Naive thymus-derived CD8-positive, alpha-beta T cell (primary cell): ENCODE results near the gene AFF4. TPM values are rescaled to one million over a fixed set of nuclear protein-coding genes. Genes with fewer than 3 reads are reported as not detected.

Experiments used
- ATAC-seq, 2 donors: fragments of 150-1000 bp; cut with Tn5 transposase in 1 of 2; sonication (Bioruptor Pico), chemical (Tn5 transposase) in 1 of 2; 1 replicate in 1 of 2; 2 replicates in 1 of 2; pipeline ENCODE4 v1.10.0; 2021; ENCODE audit warnings: mild to moderate bottlenecking in 2 of 2, moderate library complexity in 2 of 2
- POLR2A ChIA-PET: fragments of 350-600 bp; sonication (Branson Sonifier 250); formaldehyde crosslinking; loops from one replicate; lab custom pipeline; 2021; ENCODE audit warnings: antibody characterized with exemption; lab: Charles Lee
- DNase-seq, 10 donors: peaks; one replicate each; pipeline versions ENCODE4 v3.0.0 to v3.0.0-alpha.2; 2020 to 2022
- H3K27ac Mint-ChIP-seq, 10 donors: one replicate each; pipeline ENCODE4 v1.8.0; 2020 to 2022; ENCODE audit warnings: mild to moderate bottlenecking in 10 of 10, mixed read lengths in 10 of 10, moderate library complexity in 4 of 10, inconsistent platforms in 1 of 10
- H3K27me3 Mint-ChIP-seq, 5 donors: one replicate each; pipeline ENCODE4 v1.8.0; 2021 to 2022; ENCODE audit warnings: mixed read lengths in 5 of 5
- H3K36me3 Mint-ChIP-seq, 3 donors: one replicate each; pipeline ENCODE4 v1.8.0; 2020 to 2022; ENCODE audit warnings: mixed read lengths in 3 of 3, mild to moderate bottlenecking in 2 of 3, inconsistent platforms in 1 of 3
- H3K4me1 Mint-ChIP-seq, 4 donors: one replicate each; pipeline ENCODE4 v1.8.0; 2021 to 2022; ENCODE audit warnings: mixed read lengths in 4 of 4
- H3K4me3 Mint-ChIP-seq, 10 donors: one replicate each; pipeline ENCODE4 v1.8.0; 2020 to 2022; ENCODE audit warnings: mild to moderate bottlenecking in 10 of 10, mixed read lengths in 10 of 10, moderate library complexity in 6 of 10, inconsistent platforms in 1 of 10
- H3K9me3 Mint-ChIP-seq, 9 donors: one replicate each; pipeline ENCODE4 v1.8.0; 2020 to 2022; ENCODE audit warnings: mixed read lengths in 9 of 9, mild to moderate bottlenecking in 3 of 9, inconsistent platforms in 1 of 9, moderate library complexity in 1 of 9
- polyA plus RNA-seq, 3 donors: library from polyadenylated mRNA; unstranded; fragments of 300-500 nt; fragmentation: Illumina TruSeq; gene quantifications; one replicate each; pipeline ENCODE4 v1.2.3, GENCODE V29; 2021
- total RNA-seq, 8 experiments: library from RNA in 2 of 8; stranded (reverse) in 2 of 8; gene quantifications; one replicate each; pipeline ENCODE4 v1.2.3 and lab custom pipeline; 2021 to 2026

AFF4 gene
- total and polyA plus RNA-seq, 5 experiments from 2014 or later: 16.5 to 74.4 (median 20.9) TPM

DNA sequence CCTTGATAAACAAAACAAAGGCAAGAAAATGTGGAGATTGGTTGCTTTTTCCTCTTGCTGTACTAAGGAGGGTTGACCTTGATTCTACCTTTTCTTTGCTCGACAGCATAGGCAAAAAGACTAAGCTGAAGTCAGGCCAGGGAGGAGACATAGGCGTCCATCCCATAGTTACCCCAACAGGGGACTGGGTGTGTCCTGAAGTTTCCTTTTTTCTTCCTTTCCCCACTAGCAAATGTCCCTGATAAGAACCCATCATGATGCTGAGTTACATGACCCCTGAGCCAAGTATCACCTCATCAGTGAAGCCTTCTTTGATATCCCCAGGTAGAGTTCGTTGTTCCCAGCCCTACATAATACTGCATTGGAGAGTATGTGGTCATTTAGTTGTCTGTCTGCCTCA is 123.1 kb downstream of the AFF4 start:
- Mint-ChIP-seq H3K27ac (no peak overlapping the region), H3K4me1 (peaks cover 0 to 4% (median 0%) of the 10 kb centered on the region in 4 donors), H3K9me3 (no peaks in the 10 kb centered on the region), H3K36me3 (no peaks in the 10 kb centered on the region), H3K4me3 (no peak overlapping the region), H3K27me3 (peaks cover 0 to 2% (median 0%) of the 10 kb centered on the region in 5 donors)
- DNase-seq (no peak), ATAC-seq (no peak)
- POLR2A ChIA-PET: no interaction called here

GRCh38 chr5:132839426-132840301 is 123.8 kb downstream of the AFF4 start:
- H3K27me3 Mint-ChIP-seq: peaks cover 0 to 2% (median 0%) of the 10 kb centered on the region in 5 donors
- H3K4me3 Mint-ChIP-seq: no peak overlapping the region
- ATAC-seq: no peak
- peaks cover 0 to 4% (median 0%) of the 10 kb centered on the region in 4 donors for H3K4me1 Mint-ChIP-seq
- POLR2A ChIA-PET: no interaction called here
- DNase-seq: no peak
- no peaks in the 10 kb centered on the region for H3K36me3 Mint-ChIP-seq
- no peaks in the 10 kb centered on the region for H3K9me3 Mint-ChIP-seq
- no peak overlapping the region for H3K27ac Mint-ChIP-seq

DNA sequence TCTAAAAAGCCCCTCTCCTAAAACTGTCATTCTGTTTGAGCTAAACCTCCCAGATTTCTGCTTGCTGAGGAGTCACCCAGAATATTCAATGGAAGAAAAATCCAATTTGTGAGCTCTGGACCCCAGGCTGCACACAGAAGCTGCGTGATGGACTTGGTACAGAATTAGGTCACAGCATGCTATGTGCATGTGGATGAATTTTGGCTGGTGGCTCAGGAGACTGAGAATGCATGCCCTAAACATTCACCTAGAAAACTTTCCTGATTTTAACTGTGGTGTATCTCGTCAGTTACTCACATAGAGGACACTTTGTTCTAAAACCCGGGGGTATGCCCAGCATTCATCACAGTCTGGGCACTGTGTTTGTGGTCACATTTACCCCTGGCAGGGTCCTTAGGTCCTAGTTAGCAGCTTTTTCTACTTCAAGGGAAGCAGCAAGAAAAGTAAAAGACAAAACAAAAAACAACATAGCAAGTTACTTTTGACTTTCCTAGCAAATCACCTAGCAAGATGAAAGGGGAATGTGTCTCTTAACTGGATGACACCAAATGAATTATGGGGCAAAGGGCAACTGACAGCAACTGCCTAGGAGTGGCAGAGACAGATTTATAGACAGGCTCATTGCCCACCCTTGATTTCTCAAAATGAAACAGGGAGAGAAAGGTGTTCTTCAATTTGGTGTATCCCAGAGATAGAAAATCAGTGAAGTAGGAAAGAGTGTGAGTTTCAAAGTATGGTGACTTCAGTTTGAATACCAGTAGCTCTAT is 124.7 kb downstream of the AFF4 start:
- ATAC-seq (no peak), DNase-seq (no peak)
- Mint-ChIP-seq H3K36me3 (no peaks in the 10 kb centered on the region), H3K9me3 (no peaks in the 10 kb centered on the region), H3K27me3 (peaks cover 0 to 7% (median 0%) of the 10 kb centered on the region in 5 donors), H3K4me3 (no peak overlapping the region), H3K4me1 (peaks cover 0 to 4% (median 0%) of the 10 kb centered on the region in 4 donors), H3K27ac (no peak overlapping the region)
- POLR2A ChIA-PET: no interaction called here

GRCh38 chr5:132837868-132838267 is 125.6 kb downstream of the AFF4 start:
- no peak overlapping the region for H3K27ac Mint-ChIP-seq

DNA sequence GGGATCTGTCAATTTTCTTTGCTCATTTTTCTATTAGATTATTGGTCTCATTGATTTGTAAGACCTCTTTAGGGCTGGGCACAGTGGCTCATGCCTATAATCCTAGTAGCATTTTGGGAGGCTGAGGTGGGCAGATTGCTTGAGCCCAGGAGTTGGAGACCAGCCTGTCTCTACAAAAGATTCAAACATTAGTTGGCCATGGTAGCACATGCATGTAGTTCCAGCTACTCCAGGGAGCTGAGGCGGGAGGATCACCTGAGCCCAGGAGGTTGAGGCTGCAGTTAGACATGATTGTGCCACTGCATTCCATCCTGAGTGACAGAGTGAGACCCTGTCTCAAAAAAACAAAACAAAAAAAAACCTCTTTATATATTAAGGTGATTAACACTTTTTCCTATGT is 126.6 kb downstream of the AFF4 start:
- no peak for ATAC-seq
- POLR2A ChIA-PET: no interaction called here
- H3K4me3 Mint-ChIP-seq: no peak overlapping the region
- peaks cover 0 to 4% (median 0%) of the 10 kb centered on the region in 4 donors for H3K4me1 Mint-ChIP-seq
- no peak overlapping the region for H3K27ac Mint-ChIP-seq
- peaks cover 0 to 10% (median 4%) of the 10 kb centered on the region in 5 donors for H3K27me3 Mint-ChIP-seq
- no peaks in the 10 kb centered on the region for H3K36me3 Mint-ChIP-seq
- H3K9me3 Mint-ChIP-seq: no peaks in the 10 kb centered on the region
- no peak for DNase-seq

More at GRCh38 chr5:132837868-132838267, 125.6 kb downstream of the AFF4 start:
- H3K4me1 Mint-ChIP-seq: peaks cover 0 to 4% (median 0%) of the 10 kb centered on the region in 4 donors
- no peaks in the 10 kb centered on the region for H3K36me3 Mint-ChIP-seq
- POLR2A ChIA-PET: no interaction called here
- no peak overlapping the region for H3K4me3 Mint-ChIP-seq
- ATAC-seq (no peak), DNase-seq (no peak)
- H3K27me3 Mint-ChIP-seq: peaks cover 0 to 10% (median under 1%) of the 10 kb centered on the region in 5 donors
- H3K9me3 Mint-ChIP-seq: no peaks in the 10 kb centered on the region

- H3K27me3 Mint-ChIP-seq: peaks cover 12 to 32% (median 12%) of the 10 kb centered on the region in 5 donors
- no peak for DNase-seq
- no peaks in the 10 kb centered on the region for H3K9me3 Mint-ChIP-seq
- POLR2A ChIA-PET: interaction anchor here (0.6 kb wide), 1 partner anchor 14 kb away, joined by 3 read pairs; no protein-coding TSS in a partner anchor
- H3K27ac Mint-ChIP-seq: no peak overlapping the region
- no peak overlapping the region for H3K4me3 Mint-ChIP-seq
- ATAC-seq: no peak
- H3K4me1 Mint-ChIP-seq: peaks cover 5 to 18% (median 11%) of the 10 kb centered on the region in 4 donors
- H3K36me3 Mint-ChIP-seq: no peaks in the 10 kb centered on the region
These were observed 129.4 kb downstream of the AFF4 start for GRCh38 chr5:132834057-132834456.

DNA sequence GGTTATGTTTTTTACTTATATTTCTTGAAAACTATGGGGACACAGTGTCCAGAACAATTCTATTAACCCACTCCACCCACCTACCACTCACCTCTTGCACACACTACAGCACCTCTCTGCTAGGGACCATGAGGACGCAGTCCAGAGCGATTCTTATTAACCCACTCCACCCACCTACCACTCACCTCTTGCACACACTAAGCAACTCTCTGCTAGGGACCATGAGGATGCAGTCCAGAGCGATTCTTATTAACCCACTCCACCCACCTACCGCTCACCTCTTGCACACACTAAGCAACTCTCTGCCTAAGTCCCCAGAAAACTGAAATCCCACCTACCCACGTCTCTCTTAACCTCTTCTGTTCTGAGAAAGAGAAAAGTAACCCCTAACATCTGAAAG is 130.8 kb downstream of the AFF4 start:
- peak overlapping the region in 1 of 10 donors; percentile 18 for H3K27ac Mint-ChIP-seq
- peaks cover 15 to 45% (median 21%) of the 10 kb centered on the region in 5 donors for H3K27me3 Mint-ChIP-seq
- H3K4me1 Mint-ChIP-seq: peaks cover 5 to 18% (median 10%) of the 10 kb centered on the region in 4 donors
- POLR2A ChIA-PET: interaction anchor here (0.7 kb wide), 1 partner anchor 26 kb away, joined by 4 read pairs; no protein-coding TSS in a partner anchor
- DNase-seq: no peak
- H3K9me3 Mint-ChIP-seq: no peaks in the 10 kb centered on the region
- no peak for ATAC-seq
- H3K36me3 Mint-ChIP-seq: no peaks in the 10 kb centered on the region
- H3K4me3 Mint-ChIP-seq: peak overlapping the region in 7 of 10 donors; percentile 9 to 69 (median 30)

- Mint-ChIP-seq H3K4me1 (peaks cover 5 to 22% (median 12%) of the 10 kb centered on the region in 4 donors), H3K4me3 (peak overlapping the region; percentile 70 to 89 (median 80)), H3K27ac (no peak overlapping the region), H3K9me3 (no peaks in the 10 kb centered on the region), H3K36me3 (no peaks in the 10 kb centered on the region), H3K27me3 (peaks cover 24 to 59% (median 35%) of the 10 kb centered on the region in 5 donors)
- no peak for DNase-seq
- POLR2A ChIA-PET: no interaction called here
- no peak for ATAC-seq
These were observed 132.2 kb downstream of the AFF4 start for GRCh38 chr5:132831095-132831860.

DNA sequence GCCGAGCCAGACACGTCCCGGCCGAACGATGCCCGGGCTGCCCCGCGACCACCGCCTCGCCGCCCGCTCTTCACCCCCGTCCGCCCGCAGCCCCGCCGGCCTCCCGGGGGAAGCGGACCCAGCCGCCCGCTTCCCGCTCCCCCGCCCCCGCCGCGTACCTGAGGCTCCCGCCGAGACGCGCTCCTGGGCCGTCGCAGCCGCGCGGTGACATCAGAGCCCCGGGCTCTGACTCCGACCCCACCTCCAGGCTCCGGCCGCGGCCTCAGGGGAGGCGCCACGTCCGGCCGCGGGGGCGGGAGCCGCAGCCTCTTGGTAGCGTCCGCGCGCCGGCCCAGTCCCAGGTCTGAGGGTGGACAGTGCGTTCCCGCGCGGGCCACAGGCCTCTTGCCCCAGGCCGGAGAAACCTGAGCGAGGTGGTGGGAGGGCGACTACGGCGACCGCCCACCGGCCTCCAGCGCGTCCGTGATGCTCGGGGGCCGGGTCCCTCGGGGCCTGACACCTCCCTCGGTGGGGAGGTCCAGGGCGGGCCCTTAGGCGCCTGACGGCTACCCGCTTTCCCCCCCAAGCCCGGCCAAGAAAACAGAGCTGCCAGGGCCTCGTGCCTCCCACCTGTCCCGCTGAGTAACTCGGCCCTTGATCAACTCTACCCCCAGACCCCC is 132.9 kb downstream of the AFF4 start, which contains the start of gene SHROOM1:
Gene SHROOM1 (minus strand): TSS at position 212 of the 659 bp plus-strand sequence. CDS start 4,507 bp downstream, outside the sequence.
- H3K4me1 Mint-ChIP-seq: peaks cover 5 to 22% (median 13%) of the 10 kb centered on the region in 4 donors
- ATAC-seq (peak; percentile 25 to 33), DNase-seq (peak in 1 of 10 donors; percentile 19)
- peaks cover 24 to 64% (median 36%) of the 10 kb centered on the region in 5 donors for H3K27me3 Mint-ChIP-seq
- H3K36me3 Mint-ChIP-seq: no peaks in the 10 kb centered on the region
- peak within 1 kb of the TSS; percentile 79 to 91 (median 88) for H3K4me3 Mint-ChIP-seq
- POLR2A ChIA-PET: no interaction called here
- H3K9me3 Mint-ChIP-seq: no peaks in the 10 kb centered on the region
- peak within 1 kb of the TSS in 4 of 10 donors; percentile 43 to 73 (median 70) for H3K27ac Mint-ChIP-seq

- H3K9me3 Mint-ChIP-seq: no peaks in the 10 kb centered on the region
- ATAC-seq (peak; percentile 90 to 92), DNase-seq (peak; percentile 54 to 80 (median 65))
- H3K4me1 Mint-ChIP-seq: peaks cover 5 to 22% (median 13%) of the 10 kb centered on the region in 4 donors
- H3K27ac Mint-ChIP-seq: peak overlapping the region in 4 of 10 donors; percentile 43 to 73 (median 70)
- peak overlapping the region; percentile 79 to 91 (median 87) for H3K4me3 Mint-ChIP-seq
- H3K36me3 Mint-ChIP-seq: no peaks in the 10 kb centered on the region
- POLR2A ChIA-PET: interaction anchor here (1.0 kb wide), 1 partner anchor 10 kb away, joined by 4 read pairs; no protein-coding TSS in a partner anchor
- H3K27me3 Mint-ChIP-seq: peaks cover 24 to 66% (median 36%) of the 10 kb centered on the region in 5 donors
These were observed 133.5 kb downstream of the AFF4 start for GRCh38 chr5:132829742-132830435.
